Keratinocyte (primary cell): ENCODE data around the gene RXRA.

Experiments used
- CTCF ChIP-seq, 3 experiments: IDR thresholded peaks in 1 of 3; conservative IDR thresholded peaks in 1 of 3; optimal IDR thresholded peaks in 1 of 3; 2 replicates in 2 of 3; 3 replicates in 1 of 3; pipeline versions ENCODE3 to v1.5.1; 2011; ENCODE audit warnings: low read length in 3 of 3, mild to moderate bottlenecking in 3 of 3, moderate library complexity in 2 of 3, control low read depth in 1 of 3, inconsistent platforms in 1 of 3; ENCODE audit not compliant: insufficient read depth in 2 of 3; ENCODE audit errors: extremely low read depth in 1 of 3
- EZH2 ChIP-seq: IDR thresholded peaks from one replicate; pipeline ENCODE4 v1.6.1; 2012; ENCODE audit warnings: inconsistent platforms, mild to moderate bottlenecking, low read length, moderate library complexity

GRCh38 chr9:134350416-134350994 lies 24.2 kb downstream of the RXRA start:
- no peak for TF ChIP-seq CTCF (optimal IDR thresholded peaks at IDR 0.05 in 1 of 3, IDR thresholded peaks at IDR 0.05 in 1 of 3, conservative IDR thresholded peaks at IDR 0.05 in 1 of 3; ENCODE audit: extremely low read depth in 1 of 3, insufficient read depth in 2 of 3, low read length in 3 of 3)
- TF ChIP-seq EZH2: no peak
